ENCODE data around the gene SAMD15.
"Not testable (repeated sequence)": the region's sequence is repeated elsewhere in the genome, so short reads cannot be mapped to it uniquely, and the experiment has no call there.

SAMD15 gene

DNA sequence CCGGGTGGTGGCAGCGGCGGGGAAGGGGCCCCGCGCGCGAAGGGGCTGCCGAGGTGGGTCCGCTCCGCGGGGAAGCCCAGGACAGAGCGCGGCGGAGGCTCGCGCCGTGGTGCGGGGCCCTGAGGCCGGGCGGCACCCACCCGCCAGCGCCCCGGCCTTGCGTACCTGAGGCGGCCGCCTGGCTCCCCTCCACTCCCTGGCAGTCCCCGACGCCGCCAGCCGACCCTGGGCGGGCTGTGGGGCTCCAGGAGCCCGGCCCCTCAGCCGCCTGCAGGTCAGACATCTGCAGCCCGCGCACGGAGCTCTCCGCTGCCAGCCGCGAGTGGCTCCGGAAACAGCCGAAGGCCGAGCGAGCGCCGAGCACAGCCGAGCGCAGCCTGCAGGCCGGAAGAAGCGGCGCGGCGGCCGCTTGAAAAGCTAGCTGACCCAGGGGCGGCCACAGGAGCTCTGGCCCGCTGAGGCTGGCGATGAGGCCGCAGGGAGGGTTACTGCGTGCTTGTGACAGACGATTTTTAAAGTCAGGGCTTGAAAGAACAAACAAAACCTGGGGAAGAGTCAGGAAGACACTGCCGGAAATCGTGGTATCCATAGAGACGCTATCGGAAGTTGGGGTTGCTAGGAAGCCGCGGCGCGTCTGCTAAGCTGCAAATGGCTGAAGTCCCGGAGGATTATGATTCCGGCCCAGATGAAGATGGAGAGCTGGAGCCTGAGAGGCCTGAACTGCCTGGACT is at the start of gene SAMD15, which contains the start of gene TMED8:
Gene SAMD15, plus strand, starts transcription at position 609 of the 731 bp plus-strand sequence. Its CDS starts 40 bp downstream, at position 649.
Gene TMED8, minus strand, starts transcription at position 324 of the 731 bp plus-strand sequence. Its CDS starts 41 bp downstream, at position 283.
- peak; percentile 27 for DNase-seq (ENCODE audit: low read depth)

- no peak for DNase-seq (ENCODE audit: low read depth)
Observed at GRCh38 chr14:77329872-77330271, 47.3 kb upstream of the SAMD15 start.

- no peak for DNase-seq (ENCODE audit: low read depth)
Observed at GRCh38 chr14:77335576-77335975, 41.6 kb upstream of the SAMD15 start.

GRCh38 chr14:77337255-77337654 is 39.9 kb upstream of the SAMD15 start:
- DNase-seq (ENCODE audit: low read depth): not testable (repeated sequence)

DNA sequence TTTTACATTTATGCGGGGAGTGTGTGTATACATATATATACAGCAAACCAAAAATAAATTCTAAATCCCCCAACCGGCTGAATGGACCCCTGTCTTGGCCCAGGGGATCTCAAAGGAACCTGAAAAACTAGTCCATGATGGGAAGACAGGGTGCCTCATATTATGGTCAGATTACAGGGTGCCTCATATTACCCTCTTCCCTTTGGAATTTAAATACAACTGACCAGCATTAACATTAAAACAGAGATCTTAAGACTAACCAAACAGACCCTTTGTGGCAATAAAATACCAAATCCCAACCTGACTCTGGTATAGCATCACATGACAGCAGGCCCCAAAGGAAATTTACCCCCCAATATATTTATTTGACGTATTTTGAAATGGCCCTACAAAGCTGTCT is 39.3 kb upstream of the SAMD15 start:
- DNase-seq (ENCODE audit: low read depth): no peak

DNA sequence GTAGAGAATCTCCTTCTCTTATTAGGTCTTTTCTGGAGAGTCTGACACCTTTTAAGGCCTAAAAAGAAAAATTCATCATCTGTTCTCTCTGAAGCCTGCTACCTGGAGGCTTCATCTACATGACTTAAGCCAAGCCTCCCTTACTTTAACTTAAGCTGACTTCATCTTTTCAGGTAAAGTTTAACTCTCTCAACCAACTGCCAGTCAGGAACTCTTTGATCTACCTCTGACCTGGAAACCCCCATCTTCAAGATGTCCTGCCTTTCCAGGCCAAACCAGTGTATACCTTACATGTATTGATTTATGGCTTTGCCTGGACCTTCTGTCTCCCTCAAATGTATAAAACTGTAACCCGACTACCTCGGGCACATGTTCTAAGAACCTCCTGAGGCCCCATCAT is 38.9 kb upstream of the SAMD15 start:
- no peak for DNase-seq (ENCODE audit: low read depth)

DNA sequence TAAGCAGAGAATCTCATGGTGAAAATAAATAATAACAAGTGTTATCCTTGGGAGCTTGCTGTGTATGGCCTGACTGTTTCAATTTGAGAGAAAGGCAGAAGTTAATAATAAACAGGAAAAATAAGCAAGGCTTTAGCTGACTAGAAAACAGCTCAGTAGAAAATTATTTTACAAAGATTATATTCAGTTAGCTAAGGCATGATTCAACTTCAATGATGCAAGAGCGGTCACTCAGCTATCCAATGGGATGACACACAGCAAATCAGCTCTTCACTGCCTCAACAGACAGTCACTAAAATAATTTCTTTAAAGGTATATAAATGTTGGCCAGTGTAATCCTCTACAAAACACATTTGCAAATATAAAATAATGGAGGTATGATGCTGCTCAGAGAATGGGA is 37.8 kb upstream of the SAMD15 start:
- DNase-seq (ENCODE audit: low read depth): no peak

- DNase-seq (ENCODE audit: low read depth): no peak
Observed at GRCh38 chr14:77340389-77340788, 36.8 kb upstream of the SAMD15 start.

DNA sequence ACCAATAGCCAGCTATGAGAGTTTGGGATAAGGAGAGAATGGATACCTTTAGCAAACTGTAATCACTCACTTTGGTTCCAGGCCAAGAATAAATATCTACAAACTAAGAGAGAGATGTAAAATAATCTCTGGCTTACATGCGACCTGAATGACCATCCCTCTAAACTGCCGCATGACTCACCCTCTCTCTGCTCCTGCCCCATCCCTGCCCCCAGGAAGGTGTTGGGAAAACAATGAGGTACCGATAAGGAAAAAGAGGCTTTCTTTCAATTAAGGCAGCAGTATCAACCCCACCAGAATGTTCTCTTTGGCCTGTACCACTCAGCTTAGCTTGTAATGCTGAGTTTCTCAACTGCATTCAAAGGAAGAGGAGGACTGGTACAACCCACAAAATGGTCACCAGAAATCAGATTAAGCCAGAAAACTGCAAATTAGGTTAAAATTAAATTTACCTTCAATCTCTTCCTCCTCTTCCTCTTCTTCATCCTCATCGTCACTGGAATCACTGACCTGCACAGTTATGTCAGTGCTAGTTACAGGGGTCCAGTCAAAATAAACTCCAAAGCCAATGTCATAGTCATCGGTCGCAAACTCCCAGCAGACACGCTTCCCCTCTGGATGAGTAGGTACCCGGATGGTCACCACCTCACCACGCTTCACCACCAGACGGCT is 34.3 kb upstream of the SAMD15 start:
- no peak for DNase-seq (ENCODE audit: low read depth)

DNA sequence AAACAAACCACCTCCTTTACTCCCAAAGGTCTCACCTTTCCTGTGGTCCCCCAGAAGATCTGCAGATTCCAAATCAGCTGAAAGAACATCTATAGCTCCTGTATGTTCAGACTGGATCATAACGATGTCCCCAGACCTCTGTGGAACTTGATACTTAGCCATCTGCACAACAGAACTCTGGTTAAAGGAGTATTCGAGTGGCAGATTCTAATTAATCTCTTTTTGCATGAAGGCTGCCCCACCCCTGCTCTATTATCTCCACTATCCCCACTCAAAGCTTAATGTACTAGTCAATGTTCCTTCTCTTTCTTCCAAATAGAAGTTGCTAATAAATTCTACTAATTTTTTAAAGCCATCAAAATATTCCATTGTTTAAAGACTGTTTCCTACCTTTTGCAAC is 33.5 kb upstream of the SAMD15 start:
- DNase-seq (ENCODE audit: low read depth): no peak

DNA sequence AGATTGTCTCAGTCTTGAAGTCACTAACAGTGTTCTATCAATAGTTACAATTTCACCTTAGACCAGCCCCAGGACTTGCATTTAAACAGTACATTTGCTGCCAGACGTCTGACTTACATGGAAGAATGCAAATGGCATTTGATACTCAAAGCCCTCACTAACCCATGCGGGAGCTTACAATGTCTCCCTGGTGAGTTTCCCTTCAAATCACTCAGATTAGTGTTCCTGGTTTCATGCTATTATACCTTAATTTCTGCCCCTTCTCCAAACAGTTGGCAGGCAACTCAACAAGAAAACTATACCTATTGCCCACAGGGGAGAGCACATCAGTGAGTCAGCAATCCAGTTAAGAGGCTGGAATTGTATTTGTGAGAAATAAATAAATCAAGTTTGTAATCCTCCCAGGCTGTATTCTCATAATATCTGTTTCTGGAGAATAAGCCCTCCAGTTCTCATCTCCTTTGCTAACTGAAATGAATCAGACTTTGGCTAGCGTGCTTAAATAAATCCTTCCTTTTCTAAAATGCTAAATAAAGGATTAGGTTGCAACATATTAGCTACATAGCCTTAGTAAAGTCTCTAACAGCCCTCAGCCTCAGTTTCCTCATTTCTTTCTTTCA is 32.7 kb upstream of the SAMD15 start:
- no peak for DNase-seq (ENCODE audit: low read depth)

GRCh38 chr14:77346495-77346894 is 30.7 kb upstream of the SAMD15 start:
- no peak for DNase-seq (ENCODE audit: low read depth)

DNA sequence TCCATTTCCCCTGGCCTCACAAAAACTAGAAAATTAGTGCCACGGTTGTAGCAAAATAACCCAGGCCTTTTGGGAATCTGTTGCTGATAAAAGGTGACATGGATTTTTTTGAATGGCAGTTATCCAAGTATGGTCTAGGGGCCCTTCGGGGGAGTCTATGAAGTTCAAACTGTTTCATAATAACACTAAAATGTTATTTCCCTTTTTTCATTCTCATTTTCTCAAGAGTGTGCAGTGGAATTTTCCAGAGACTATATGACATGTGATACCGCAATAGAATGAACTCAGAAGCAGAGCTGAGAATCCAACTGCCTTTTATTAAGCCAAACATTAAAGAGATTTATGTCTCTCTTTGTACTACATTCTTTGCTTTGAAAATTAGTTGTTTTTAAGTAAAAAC is 29.4 kb upstream of the SAMD15 start:
- no peak for DNase-seq (ENCODE audit: low read depth)

GRCh38 chr14:77353469-77354141 is 23.6 kb upstream of the SAMD15 start:
- DNase-seq (ENCODE audit: low read depth): no peak

- no peak for DNase-seq (ENCODE audit: low read depth)
Observed at GRCh38 chr14:77355811-77356210, 21.4 kb upstream of the SAMD15 start.

GRCh38 chr14:77356899-77357298 is 20.3 kb upstream of the SAMD15 start:
- DNase-seq (ENCODE audit: low read depth): no peak

GRCh38 chr14:77359626-77360025 is 17.6 kb upstream of the SAMD15 start:
- DNase-seq (ENCODE audit: low read depth): no peak

- DNase-seq (ENCODE audit: low read depth): no peak
Observed at GRCh38 chr14:77364146-77364545, 13.0 kb upstream of the SAMD15 start.

GRCh38 chr14:77369285-77369684 is 7.9 kb upstream of the SAMD15 start:
- no peak for DNase-seq (ENCODE audit: low read depth)

DNA sequence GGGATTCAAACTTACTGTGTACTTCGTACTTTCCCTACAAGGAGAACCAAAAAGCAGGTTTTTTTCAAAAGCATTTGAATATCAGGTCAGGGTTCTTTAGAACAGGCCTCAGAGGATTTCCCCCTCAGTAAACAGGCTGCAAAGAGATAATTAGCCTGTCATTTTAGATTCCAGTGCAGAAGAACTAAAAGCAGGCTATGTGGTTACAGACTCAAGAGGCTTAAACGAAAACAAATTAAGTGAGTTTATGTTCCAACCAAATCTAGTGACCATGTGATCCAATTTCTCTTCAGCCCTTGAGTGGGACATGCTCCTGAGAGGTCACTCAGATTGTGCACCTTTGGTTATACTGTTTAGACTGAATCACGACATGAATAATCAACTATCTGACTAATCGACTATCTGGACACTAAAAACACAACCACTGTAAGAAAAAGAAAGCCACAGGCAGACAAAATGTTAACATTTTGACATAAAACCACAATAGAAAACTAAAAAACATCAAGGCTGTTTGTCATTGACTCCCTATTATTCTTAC is 4.8 kb upstream of the SAMD15 start:
- no peak for DNase-seq (ENCODE audit: low read depth)

- no peak for DNase-seq (ENCODE audit: low read depth)
Observed at GRCh38 chr14:77375164-77375950, 1.8 kb upstream of the SAMD15 start.

All from CMK (cell line).